ENCODE results near the gene DKKL1.

GRCh38 chr19:49340069-49340864 is 23.4 kb upstream of the DKKL1 start:
- TF ChIP-seq EZH2phosphoT487 (IDR thresholded peaks at IDR 0.05; ENCODE audit: borderline replicate concordance, low read depth) (no peak), RCOR1 (IDR thresholded peaks at IDR 0.05; ENCODE audit: low read length) (no peak), RAD21 (IDR thresholded peaks at IDR 0.05; ENCODE audit: low read length) (no peak), CTCF (IDR thresholded peaks at IDR 0.05) (no peak), GATA2 (CRISPR knock-in tag; IDR thresholded peaks at IDR 0.05) (no peak)

Data from SK-N-SH (cell line).